ENCODE data around the gene GNG10.

GRCh38 chr9:111657051-111657450 is 4.4 kb upstream of the GNG10 start:
- TF ChIP-seq CTCF (IDR thresholded peaks at IDR 0.05) (no peak), POLR2A (IDR thresholded peaks at IDR 0.05) (no peak)

Measured in body of pancreas (tissue), 4 donors.